ENCODE measurements around the gene ANKRD44.

The ANKRD44 gene

GRCh38 chr2:197201874-197202273 is 108.7 kb downstream of the ANKRD44 start:
- Histone ChIP-seq H3K4me2 (ENCODE audit: low read length, poor library complexity, severe bottlenecking) (no peak overlapping the region), H3K36me3 (ENCODE audit: control insufficient read depth in 1 of 2, insufficient read depth in 2 of 2, low read depth in 1 of 2, low read length in 2 of 2) (no peaks in the 10 kb centered on the region), H2BK15ac (ENCODE audit: low read depth, poor library complexity, severe bottlenecking) (no peak overlapping the region), H3K4ac (ENCODE audit: low read depth in 1 of 2, low read length in 2 of 2) (no peak overlapping the region), H3K27ac (ENCODE audit: low read length, poor library complexity, severe bottlenecking) (no peak overlapping the region), H3K23ac (ENCODE audit: low read length in 2 of 2) (no peak overlapping the region), H3K79me1 (replicated peaks; ENCODE audit: low read length, poor library complexity, severe bottlenecking) (peaks cover 9% of the 10 kb centered on the region), H4K91ac (ENCODE audit: low read length) (no peak overlapping the region), H3K27me3 (ENCODE audit: control insufficient read depth in 1 of 2, insufficient read depth in 1 of 2, low read length in 2 of 2) (no peaks in the 10 kb centered on the region), H4K8ac (ENCODE audit: low read length) (no peak overlapping the region), H2BK5ac (ENCODE audit: low read depth, low read length, poor library complexity, severe bottlenecking) (no peak overlapping the region), H3K4me1 (ENCODE audit: control insufficient read depth, insufficient read depth, low read depth, low read length) (peaks cover 1% of the 10 kb centered on the region), H2AK5ac (ENCODE audit: low read length, severe bottlenecking) (no peak overlapping the region), H3K4me3 (ENCODE audit: insufficient read depth in 1 of 2, low read depth in 1 of 2, low read length in 2 of 2) (no peak overlapping the region), H3K18ac (ENCODE audit: low read depth in 1 of 2, low read length in 2 of 2) (no peak overlapping the region), H3K9me3 (ENCODE audit: control insufficient read depth, low read length) (no peaks in the 10 kb centered on the region), H3K9ac (ENCODE audit: low read length) (no peak overlapping the region), H3K14ac (ENCODE audit: low read length in 2 of 2) (no peak overlapping the region), H2AFZ (ENCODE audit: low read depth, low read length) (no peak overlapping the region), H2BK12ac (ENCODE audit: low read length in 2 of 2) (no peak overlapping the region), H2BK120ac (ENCODE audit: low read depth, low read length) (no peak overlapping the region)
- 96% methylated on average over 2 of the region's 2 CpGs for WGBS
- DNase-seq, result no peak

DNA sequence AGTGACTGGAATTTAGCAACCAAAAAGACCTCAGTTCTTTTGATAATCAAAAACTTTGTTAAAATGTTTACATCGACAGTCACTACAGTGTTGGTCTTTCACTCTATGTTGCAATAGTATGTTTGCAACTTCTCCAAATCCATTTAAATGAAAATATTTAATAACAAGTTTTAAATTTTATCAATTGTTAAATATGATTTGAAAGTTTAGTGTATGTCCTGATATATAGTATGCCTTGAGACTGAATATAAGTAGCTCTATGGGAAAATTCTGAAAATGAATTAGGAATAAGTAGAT is 109.9 kb downstream of the ANKRD44 start:
- no peak overlapping the region for H3K14ac ChIP-seq (ENCODE audit: low read length in 2 of 2)
- no peak overlapping the region for H2AK5ac ChIP-seq (ENCODE audit: low read length, severe bottlenecking)
- H2BK5ac ChIP-seq (ENCODE audit: low read depth, low read length, poor library complexity, severe bottlenecking), result no peak overlapping the region
- H3K79me1 ChIP-seq (replicated peaks; ENCODE audit: low read length, poor library complexity, severe bottlenecking), result peaks cover 8% of the 10 kb centered on the region
- no peak overlapping the region for H3K4ac ChIP-seq (ENCODE audit: low read depth in 1 of 2, low read length in 2 of 2)
- no peak overlapping the region for H2BK15ac ChIP-seq (ENCODE audit: low read depth, poor library complexity, severe bottlenecking)
- H3K27ac ChIP-seq (ENCODE audit: low read length, poor library complexity, severe bottlenecking), result no peak overlapping the region
- no peaks in the 10 kb centered on the region for H3K27me3 ChIP-seq (ENCODE audit: control insufficient read depth in 1 of 2, insufficient read depth in 1 of 2, low read length in 2 of 2)
- H3K9ac ChIP-seq (ENCODE audit: low read length), result no peak overlapping the region
- no peak overlapping the region for H3K4me3 ChIP-seq (ENCODE audit: insufficient read depth in 1 of 2, low read depth in 1 of 2, low read length in 2 of 2)
- H3K23ac ChIP-seq (ENCODE audit: low read length in 2 of 2), result no peak overlapping the region
- no peak overlapping the region for H4K91ac ChIP-seq (ENCODE audit: low read length)
- H2BK120ac ChIP-seq (ENCODE audit: low read depth, low read length), result no peak overlapping the region
- no peaks in the 10 kb centered on the region for H3K4me1 ChIP-seq (ENCODE audit: control insufficient read depth, insufficient read depth, low read depth, low read length)
- no peak overlapping the region for H2AFZ ChIP-seq (ENCODE audit: low read depth, low read length)
- no peak overlapping the region for H4K8ac ChIP-seq (ENCODE audit: low read length)
- no CpG with 5 or more reads among the region's 1 CpG for WGBS
- no peak overlapping the region for H2BK12ac ChIP-seq (ENCODE audit: low read length in 2 of 2)
- H3K36me3 ChIP-seq (ENCODE audit: control insufficient read depth in 1 of 2, insufficient read depth in 2 of 2, low read depth in 1 of 2, low read length in 2 of 2), result no peaks in the 10 kb centered on the region
- no peak overlapping the region for H3K4me2 ChIP-seq (ENCODE audit: low read length, poor library complexity, severe bottlenecking)
- H3K18ac ChIP-seq (ENCODE audit: low read depth in 1 of 2, low read length in 2 of 2), result no peak overlapping the region
- no peaks in the 10 kb centered on the region for H3K9me3 ChIP-seq (ENCODE audit: control insufficient read depth, low read length)
- DNase-seq, result no peak

DNA sequence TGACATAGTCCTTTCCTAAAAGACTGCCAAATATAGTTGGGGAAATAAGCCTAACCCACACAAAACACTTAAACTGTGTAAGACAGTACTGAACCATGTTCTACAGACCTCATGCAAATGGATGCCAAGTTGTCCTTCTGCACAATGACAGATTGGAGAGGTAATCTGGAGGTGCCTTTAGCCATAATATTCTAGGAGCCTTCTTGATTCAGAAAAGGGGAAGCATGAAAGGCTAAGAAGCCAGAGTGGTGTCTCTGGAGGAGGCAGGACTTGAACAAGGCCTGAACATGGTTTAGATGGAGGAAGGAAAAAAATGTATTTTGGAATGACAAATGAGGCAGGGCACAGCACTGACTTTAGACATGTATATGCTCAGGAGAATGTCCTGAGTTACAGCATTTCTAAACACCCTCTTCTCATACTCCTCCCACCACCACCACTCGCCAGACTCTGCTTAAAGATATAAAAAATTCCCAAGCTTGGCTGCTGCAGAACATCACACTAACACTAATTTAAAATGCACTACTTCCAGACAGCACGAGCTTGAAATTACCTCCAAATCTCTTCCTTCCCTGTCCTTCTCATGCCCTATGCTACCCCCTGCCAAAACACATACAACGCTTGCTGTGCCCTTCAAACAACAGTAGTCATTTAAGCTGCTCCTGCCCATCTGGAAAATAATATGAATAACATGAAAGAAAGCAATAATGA is 110.4 kb downstream of the ANKRD44 start:
- Histone ChIP-seq H2BK5ac (ENCODE audit: low read depth, low read length, poor library complexity, severe bottlenecking) (no peak overlapping the region), H3K9me3 (ENCODE audit: control insufficient read depth, low read length) (no peaks in the 10 kb centered on the region), H3K79me1 (replicated peaks; ENCODE audit: low read length, poor library complexity, severe bottlenecking) (peaks cover 5% of the 10 kb centered on the region), H3K18ac (ENCODE audit: low read depth in 1 of 2, low read length in 2 of 2) (no peak overlapping the region), H2BK15ac (ENCODE audit: low read depth, poor library complexity, severe bottlenecking) (no peak overlapping the region), H2BK120ac (ENCODE audit: low read depth, low read length) (no peak overlapping the region), H3K27me3 (ENCODE audit: control insufficient read depth in 1 of 2, insufficient read depth in 1 of 2, low read length in 2 of 2) (no peaks in the 10 kb centered on the region), H3K9ac (ENCODE audit: low read length) (no peak overlapping the region), H3K4me1 (ENCODE audit: control insufficient read depth, insufficient read depth, low read depth, low read length) (no peaks in the 10 kb centered on the region), H3K4ac (ENCODE audit: low read depth in 1 of 2, low read length in 2 of 2) (no peak overlapping the region), H2AFZ (ENCODE audit: low read depth, low read length) (no peak overlapping the region), H2AK5ac (ENCODE audit: low read length, severe bottlenecking) (no peak overlapping the region), H3K36me3 (ENCODE audit: control insufficient read depth in 1 of 2, insufficient read depth in 2 of 2, low read depth in 1 of 2, low read length in 2 of 2) (no peaks in the 10 kb centered on the region), H3K23ac (ENCODE audit: low read length in 2 of 2) (no peak overlapping the region), H3K27ac (ENCODE audit: low read length, poor library complexity, severe bottlenecking) (no peak overlapping the region), H2BK12ac (ENCODE audit: low read length in 2 of 2) (no peak overlapping the region), H3K4me3 (ENCODE audit: insufficient read depth in 1 of 2, low read depth in 1 of 2, low read length in 2 of 2) (no peak overlapping the region), H3K14ac (ENCODE audit: low read length in 2 of 2) (no peak overlapping the region), H3K4me2 (ENCODE audit: low read length, poor library complexity, severe bottlenecking) (no peak overlapping the region), H4K91ac (ENCODE audit: low read length) (no peak overlapping the region), H4K8ac (ENCODE audit: low read length) (no peak overlapping the region)
- WGBS, result 65% methylated on average over 2 of the region's 3 CpGs
- no peak for DNase-seq

DNA sequence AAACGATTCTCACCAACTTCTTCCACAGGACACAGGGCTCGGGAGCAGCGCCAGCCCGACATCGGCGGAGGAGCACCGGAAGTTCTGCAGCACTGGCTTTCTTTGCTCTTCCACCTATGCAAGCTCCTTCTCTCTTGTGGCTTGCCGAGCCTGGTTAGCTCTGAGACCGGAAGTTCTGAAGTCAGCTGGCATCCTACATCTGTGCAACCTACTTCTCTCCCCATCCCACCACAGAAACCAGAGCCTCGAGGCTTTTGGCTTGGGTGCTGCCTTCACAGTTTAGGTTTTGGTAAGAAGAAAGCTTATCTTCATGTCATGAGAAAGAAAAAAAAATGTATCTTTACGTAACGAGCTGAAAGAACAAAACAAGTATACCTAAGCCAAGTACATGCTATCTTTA is 111.7 kb downstream of the ANKRD44 start:
- WGBS, result 83% methylated on average over 7 of the region's 12 CpGs
- Histone ChIP-seq H4K91ac (ENCODE audit: low read length) (no peak overlapping the region), H2BK12ac (ENCODE audit: low read length in 2 of 2) (no peak overlapping the region), H2BK5ac (ENCODE audit: low read depth, low read length, poor library complexity, severe bottlenecking) (no peak overlapping the region), H3K4me3 (ENCODE audit: insufficient read depth in 1 of 2, low read depth in 1 of 2, low read length in 2 of 2) (no peak overlapping the region), H2AFZ (ENCODE audit: low read depth, low read length) (no peak overlapping the region), H3K27me3 (ENCODE audit: control insufficient read depth in 1 of 2, insufficient read depth in 1 of 2, low read length in 2 of 2) (no peaks in the 10 kb centered on the region), H3K4me1 (ENCODE audit: control insufficient read depth, insufficient read depth, low read depth, low read length) (no peaks in the 10 kb centered on the region), H2AK5ac (ENCODE audit: low read length, severe bottlenecking) (no peak overlapping the region), H3K36me3 (ENCODE audit: control insufficient read depth in 1 of 2, insufficient read depth in 2 of 2, low read depth in 1 of 2, low read length in 2 of 2) (no peaks in the 10 kb centered on the region), H3K14ac (ENCODE audit: low read length in 2 of 2) (no peak overlapping the region), H3K27ac (ENCODE audit: low read length, poor library complexity, severe bottlenecking) (no peak overlapping the region), H3K9ac (ENCODE audit: low read length) (no peak overlapping the region), H2BK15ac (ENCODE audit: low read depth, poor library complexity, severe bottlenecking) (no peak overlapping the region), H4K8ac (ENCODE audit: low read length) (no peak overlapping the region), H3K4me2 (ENCODE audit: low read length, poor library complexity, severe bottlenecking) (no peak overlapping the region), H3K23ac (ENCODE audit: low read length in 2 of 2) (no peak overlapping the region), H3K18ac (ENCODE audit: low read depth in 1 of 2, low read length in 2 of 2) (no peak overlapping the region), H3K79me1 (replicated peaks; ENCODE audit: low read length, poor library complexity, severe bottlenecking) (peaks cover 3% of the 10 kb centered on the region), H3K9me3 (ENCODE audit: control insufficient read depth, low read length) (no peaks in the 10 kb centered on the region), H3K4ac (ENCODE audit: low read depth in 1 of 2, low read length in 2 of 2) (no peak overlapping the region), H2BK120ac (ENCODE audit: low read depth, low read length) (no peak overlapping the region)
- DNase-seq, result no peak
